GM18517 (cell line): Measurements from ENCODE around the gene MT1M.
"Not testable (repeated sequence)": the region's sequence is repeated elsewhere in the genome, so short reads cannot be mapped to it uniquely, and the experiment has no call there.

ENCODE experiments used
- ATAC-seq: cut with Tn5 transposase; IDR thresholded peaks from one replicate; pipeline ENCODE4 v1.9.1; 2021; ENCODE audit warnings: mild to moderate bottlenecking, moderate library complexity; ENCODE audit not compliant: unreplicated experiment

The MT1M gene

GRCh38 chr16:56671691-56672090 lies 39.2 kb downstream of the MT1M start:
- ATAC-seq, result not testable (repeated sequence)

GRCh38 chr16:56672171-56672570 lies 39.7 kb downstream of the MT1M start:
- not testable (repeated sequence) for ATAC-seq

GRCh38 chr16:56672761-56673536 lies 40.5 kb downstream of the MT1M start:
- no peak for ATAC-seq

GRCh38 chr16:56673921-56674320 lies 41.5 kb downstream of the MT1M start:
- no peak for ATAC-seq

- ATAC-seq, result not testable (repeated sequence)
Measured at GRCh38 chr16:56674570-56674969, 42.1 kb downstream of the MT1M start.

- no peak for ATAC-seq
Measured at GRCh38 chr16:56675685-56676210, 43.3 kb downstream of the MT1M start.

GRCh38 chr16:56677474-56677873 lies 45.0 kb downstream of the MT1M start:
- no peak for ATAC-seq

- no peak for ATAC-seq
Measured at GRCh38 chr16:56679078-56679730, 46.7 kb downstream of the MT1M start.

GRCh38 chr16:56679818-56680217 lies 47.4 kb downstream of the MT1M start:
- ATAC-seq, result no peak

GRCh38 chr16:56681939-56682702 lies 49.7 kb downstream of the MT1M start, which contains the start of gene MT1X:
TSS of gene MT1X (plus strand) at chr16:56682470. CDS start at chr16:56682541, 71 bp downstream.
- peak; percentile 87 for ATAC-seq

- ATAC-seq, result no peak
Measured at GRCh38 chr16:56682703-56683397, 50.4 kb downstream of the MT1M start.
